RKO (cell line): ENCODE data around the gene ABCC3.
A peak's percentile ranks its signal among the peaks of the same experiment; 100 is the strongest.

Experiments
- DNase-seq: peaks from one replicate; pipeline ENCODE4 v3.0.0-alpha.2; 2016; ENCODE audit warnings: low spot score

Gene ABCC3

DNA sequence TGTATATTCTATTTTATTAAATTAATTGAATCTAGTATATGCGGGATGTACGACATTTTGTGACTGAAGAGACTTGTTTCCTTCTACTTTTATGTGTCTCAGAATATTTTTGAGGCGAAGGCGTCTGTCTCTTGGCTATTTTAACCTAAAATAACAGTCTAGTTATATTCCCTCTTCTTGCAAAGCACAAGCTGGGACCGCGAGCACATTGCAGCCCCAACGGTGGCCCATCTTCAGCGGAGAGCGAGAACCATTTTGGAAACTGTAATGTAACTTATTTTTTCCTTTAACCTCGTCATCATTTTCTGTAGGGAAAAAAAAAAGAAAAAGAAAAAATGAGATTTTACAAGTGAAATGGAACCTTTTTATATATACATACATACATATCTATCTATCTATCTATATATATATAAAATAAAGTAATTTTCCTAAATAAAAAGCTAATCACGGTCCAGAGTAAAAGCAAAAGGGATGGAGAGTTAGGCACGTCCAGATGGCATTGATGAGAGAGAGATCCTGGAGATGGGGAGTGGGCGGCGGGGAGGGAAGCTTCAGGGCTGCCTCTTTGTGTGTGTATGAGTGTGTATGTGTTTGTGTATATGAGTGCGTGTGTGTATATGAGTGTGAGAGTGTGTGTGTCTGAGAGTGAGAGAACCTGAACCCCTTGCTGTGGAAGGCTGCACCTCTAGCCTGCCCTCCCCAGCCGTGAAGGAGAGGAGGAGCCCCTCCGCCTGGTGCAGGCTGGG, 7.5 kb upstream of the ABCC3 start:
- no peak for DNase-seq

DNA sequence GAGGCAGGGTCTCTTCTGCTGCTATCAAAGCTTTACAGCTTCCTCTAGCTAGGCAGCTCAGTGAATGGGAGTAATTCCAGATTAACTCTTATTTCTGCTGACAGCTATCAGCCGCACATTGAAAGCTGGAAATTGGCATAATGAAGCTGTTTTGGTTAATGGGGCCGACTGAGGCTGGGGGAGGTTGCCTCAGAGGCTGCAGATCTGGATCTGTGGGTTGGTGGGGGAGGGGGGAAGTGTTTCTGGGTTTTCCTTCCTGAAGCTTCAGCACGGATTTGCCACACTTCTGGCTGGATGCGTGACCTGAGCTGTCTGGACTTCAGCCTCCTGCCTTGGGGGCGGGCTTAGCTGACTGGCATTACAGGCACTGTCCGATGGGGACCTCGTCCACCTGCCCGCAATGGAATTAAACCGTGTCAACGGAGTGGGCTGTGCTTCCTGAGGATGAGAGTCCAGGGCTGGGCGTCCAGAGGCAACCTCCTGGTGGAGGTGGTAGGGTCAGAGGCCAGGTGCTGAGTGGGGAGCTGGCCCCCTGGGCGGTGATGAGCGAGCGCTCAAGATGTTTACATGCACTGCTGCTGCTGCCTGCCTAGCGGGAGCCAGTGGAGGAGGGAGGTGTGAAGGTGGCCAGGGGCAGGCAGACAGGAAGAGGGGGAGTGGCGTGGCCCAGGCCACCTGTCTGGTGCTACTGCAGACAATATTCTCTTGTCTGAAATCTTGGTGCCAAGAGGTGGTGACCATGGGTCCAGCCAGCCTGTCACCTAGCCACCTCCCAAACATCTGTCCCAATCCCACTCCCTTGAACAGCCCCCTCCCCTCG, 6.7 kb upstream of the ABCC3 start:
- DNase-seq: no peak

DNA sequence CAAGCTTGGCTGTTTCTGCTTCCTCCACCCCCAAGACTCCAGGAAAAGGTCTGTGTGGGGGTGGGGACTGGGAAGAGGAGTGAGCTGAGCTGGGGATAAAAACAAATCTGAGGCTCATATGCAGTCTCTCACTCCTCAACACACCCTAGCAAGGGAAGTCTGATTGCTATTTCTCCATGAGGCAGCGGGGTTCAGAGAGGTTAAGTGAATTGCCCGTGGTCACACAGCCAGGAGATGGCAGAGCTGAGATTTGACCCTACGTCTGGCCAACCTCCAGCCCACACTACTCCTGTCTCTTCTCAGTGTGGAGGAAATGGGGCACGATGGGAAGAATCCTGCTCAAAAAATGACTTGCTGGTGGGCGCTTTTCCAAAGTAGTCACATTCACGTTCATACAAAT, 4.8 kb upstream of the ABCC3 start:
- DNase-seq: no peak

DNA sequence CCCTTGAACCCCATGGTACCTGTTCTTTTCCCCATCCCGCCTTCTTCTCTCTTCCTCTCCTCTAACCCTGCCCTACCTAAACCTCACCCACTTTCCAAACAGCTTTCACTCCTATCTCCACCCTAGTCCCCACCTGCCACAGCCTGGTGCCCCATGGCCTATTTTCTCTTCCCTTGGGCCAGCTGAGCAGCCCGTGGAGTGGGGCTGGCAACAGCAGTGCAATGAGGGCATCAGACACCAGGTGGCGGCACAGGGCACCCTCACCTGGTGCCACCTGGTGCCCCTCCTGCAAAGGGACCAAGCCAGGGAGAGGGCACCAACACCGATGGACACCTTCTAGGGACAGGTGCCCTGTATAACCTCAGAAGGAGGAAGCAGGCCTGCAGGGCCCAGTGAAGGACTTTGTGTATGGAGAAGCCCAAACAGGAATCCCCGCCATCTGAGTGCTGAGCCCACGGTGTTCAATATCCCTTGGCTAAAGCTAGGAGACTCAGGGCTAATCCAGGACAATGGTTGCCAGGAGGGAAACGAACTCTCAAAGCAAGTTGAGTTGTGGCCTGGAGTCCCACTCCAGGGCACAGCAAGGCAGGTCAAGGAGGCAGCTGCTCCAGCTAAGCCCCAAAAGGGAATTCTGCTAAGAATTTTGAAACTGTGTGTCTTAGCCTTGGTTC, 4.0 kb upstream of the ABCC3 start:
- no peak for DNase-seq

DNA sequence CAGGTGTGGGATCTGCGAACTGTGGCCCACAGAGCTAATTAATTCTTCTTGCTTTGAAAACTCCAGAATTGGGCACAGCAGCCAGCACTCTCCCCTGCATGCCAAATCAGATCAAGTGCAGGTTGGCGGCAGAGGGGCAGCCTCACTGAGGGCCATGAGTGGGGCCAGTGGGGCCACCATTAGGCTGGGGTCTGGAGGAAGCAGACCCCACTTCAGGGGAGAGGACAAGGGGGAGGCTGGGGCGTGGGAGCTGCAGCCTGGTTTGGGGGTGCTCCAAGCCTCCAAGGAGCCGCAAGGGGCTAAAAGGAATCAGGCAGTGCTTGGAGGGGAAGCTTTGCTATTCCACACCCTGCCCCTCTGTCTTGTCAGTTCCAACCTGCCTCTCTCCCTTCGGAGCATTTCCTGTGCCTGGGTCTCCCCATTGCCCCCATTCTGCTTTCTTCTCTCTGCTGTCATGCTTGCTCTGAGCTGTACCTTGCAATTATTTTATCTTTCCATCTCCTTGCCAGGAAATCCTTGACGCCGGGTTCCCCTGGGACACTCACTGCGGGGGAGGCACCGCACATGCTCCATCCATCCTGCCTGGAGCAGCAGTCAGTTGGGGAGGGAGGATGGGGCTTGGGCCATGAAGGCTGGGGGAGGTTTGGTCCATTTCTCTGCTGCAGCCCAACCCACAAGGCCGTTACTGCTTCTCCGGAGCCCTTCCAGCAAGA, 3.3 kb upstream of the ABCC3 start:
- no peak for DNase-seq

DNA sequence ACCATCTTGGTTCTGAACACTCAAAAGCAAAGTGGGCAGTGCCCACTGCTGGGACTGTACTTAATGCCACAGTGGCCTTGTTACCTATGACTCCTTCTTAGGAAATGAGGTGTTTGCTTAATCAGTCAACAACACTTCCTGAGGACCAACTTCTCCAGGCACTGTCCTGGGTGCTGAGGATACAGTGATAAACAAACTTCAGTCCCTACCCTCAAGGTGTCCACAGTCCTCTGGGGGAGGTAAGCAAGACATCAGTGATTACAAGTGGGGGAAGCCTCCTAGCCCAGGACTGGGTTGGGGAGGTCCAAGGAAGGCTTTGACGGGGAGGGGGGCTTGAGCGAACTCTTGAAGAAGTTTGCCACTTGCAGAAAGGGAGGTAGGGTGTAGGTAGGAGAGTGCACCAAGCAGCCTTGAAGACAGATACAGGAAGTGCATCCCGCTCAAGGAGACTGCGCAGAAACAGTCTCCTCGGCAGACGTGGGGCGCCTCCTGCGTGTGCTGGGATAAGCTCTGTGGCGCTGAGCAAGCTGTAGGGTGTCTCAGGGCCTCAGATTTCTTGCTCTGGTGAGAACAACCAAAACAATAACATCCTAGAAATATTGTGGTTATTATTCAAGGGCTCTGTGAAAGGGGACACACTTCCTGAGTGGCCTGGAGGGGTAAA, 2.6 kb upstream of the ABCC3 start:
- DNase-seq: no peak

DNA sequence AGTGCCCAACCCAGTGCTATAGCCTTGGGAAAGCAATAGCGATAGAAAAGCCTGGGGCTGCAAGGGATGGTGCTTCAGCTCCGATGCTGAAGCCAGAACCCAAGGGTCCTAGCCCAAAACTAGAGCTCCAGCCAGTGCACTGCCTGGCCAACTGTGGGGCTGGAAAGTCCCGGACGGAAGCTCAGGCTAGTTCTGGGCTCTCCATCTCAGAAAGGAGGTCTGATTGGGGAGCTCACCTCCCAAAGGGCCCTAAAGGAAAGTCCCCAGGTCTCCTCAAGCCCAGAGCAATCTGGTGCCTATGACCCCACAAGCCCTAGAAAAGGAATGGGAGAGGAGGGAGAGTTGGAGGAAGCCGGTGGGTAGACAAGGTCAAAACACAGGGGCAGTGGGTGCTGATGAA, 2.0 kb upstream of the ABCC3 start:
- no peak for DNase-seq

DNA sequence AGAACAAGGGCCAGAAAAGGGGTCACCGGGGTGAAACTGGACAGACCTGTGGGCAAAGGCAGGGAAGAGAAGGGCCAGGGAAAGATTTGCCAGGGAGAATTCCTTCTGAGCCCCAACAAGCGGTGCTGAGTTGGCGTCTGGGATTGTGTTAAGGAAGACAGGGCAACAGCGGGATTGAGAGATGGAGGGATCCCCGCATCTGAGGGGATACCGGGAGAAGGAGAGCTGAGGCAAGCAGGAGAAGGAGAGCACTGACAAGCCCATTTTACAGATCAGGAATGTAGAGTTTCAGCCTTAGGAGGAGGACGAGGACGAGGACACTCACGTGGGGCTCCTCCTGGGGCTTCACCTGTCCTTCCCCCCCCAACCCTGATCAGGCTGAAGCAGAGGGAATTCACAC, 998 bp upstream of the ABCC3 start:
- no peak for DNase-seq

DNA sequence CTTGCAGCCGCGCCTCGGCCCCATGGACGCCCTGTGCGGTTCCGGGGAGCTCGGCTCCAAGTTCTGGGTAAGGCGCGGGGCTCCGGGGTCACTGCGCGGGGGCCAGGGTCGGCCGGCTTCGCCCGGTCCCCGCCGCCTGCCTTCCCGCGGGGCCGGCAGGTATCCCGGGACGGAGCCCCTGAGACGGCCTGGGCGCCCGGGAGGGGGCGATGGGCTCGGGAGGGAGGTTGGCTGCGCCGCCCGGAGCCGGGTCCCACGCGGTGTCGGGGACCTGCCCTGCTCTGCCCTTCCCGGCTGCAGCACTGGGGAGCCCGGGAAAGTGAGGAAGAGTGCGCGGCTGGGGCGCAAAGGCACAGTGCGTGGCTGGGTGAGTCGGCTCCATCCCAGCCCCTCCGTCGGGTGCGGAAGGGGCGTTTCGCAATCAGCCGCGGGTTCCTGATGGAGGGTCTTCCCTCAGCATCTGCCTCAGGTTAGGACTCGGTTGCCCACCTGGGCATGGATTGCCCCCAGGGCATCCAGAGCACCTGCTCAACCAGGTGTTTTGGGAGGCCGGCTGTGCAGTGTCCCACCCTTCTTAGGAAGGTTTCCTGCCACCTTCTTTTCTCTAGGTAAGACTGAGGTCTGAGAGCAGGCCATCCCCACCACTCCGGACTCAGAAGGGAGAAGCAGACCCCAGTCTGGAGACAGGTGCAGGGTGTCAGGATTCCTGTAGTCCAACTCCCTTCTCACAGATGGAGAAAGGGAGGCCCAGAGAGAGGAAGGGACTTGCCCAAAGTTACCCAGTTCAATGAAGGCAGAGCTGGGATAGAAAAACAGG, 442 bp downstream of the ABCC3 start:
- DNase-seq: no peak

DNA sequence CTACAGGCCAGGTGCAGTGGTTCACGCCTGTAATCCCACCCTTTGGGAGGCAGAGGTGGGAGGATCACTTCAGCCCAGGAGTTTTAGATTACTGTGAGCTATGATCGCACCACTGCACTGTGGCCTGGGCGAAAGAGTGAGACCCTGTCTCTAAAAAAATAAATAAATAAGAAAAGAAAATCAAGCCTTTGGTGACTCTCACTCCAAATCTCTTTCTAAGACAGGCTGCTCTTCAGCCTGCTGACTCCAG, 976 bp downstream of the ABCC3 start:
- DNase-seq: no peak

DNA sequence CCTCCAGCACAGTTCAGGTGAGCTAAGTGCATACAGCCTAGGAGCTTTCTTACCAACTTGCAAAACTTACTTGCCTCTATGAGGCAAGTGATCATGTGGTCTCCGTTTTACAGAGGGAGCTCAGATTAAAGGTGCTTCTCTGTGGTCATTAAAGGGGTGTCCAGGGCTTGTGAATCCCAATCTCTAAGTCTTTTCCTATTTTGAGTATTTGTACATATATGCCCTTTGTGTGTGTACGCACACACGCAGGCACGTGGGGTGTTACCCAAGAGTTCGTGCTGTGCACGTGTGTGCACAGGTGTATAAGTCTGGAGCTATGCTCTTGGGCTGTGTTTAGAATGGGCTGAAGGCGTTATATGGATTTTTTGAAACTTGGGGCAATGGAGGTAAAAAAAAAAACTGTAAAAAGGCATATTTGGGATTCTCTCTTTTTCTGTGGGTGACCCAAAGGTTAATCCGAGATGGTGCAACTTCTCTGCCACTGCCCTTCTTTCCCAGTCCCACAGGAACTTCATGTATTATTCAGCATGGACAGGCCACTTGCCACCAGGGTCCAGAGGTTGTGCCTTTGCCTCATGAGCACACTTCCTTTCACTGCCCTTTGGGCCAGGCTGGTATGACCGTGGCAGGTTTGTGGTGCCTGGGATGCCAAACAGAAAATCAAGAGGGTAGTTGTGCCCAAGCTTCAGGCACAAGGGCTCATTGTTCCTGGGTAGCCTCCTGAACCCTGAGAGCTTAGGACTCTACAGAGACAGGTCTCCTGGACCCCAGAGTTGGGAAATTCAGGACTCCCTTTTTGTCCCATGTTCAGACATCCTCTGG, 1.5 kb downstream of the ABCC3 start:
- DNase-seq: no peak

DNA sequence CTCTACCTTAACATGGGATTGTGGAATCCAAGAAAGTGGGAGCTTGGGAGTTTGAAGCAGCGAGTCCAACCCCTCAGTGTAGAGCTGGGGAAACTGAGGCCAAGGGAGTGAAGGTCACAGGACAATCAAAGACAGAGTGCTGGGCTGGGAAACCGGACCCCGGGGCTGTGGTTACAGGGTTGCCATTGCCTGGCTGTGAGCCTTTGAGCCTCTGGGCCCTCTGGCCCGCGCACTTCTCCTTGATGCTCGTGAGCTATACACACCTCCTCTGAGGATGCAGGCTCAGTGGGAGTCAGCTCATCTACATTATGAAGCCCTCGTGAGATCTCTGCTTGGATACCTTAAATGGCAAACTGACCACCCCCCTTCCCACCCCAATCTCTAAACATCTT, 2.1 kb downstream of the ABCC3 start:
- no peak for DNase-seq

DNA sequence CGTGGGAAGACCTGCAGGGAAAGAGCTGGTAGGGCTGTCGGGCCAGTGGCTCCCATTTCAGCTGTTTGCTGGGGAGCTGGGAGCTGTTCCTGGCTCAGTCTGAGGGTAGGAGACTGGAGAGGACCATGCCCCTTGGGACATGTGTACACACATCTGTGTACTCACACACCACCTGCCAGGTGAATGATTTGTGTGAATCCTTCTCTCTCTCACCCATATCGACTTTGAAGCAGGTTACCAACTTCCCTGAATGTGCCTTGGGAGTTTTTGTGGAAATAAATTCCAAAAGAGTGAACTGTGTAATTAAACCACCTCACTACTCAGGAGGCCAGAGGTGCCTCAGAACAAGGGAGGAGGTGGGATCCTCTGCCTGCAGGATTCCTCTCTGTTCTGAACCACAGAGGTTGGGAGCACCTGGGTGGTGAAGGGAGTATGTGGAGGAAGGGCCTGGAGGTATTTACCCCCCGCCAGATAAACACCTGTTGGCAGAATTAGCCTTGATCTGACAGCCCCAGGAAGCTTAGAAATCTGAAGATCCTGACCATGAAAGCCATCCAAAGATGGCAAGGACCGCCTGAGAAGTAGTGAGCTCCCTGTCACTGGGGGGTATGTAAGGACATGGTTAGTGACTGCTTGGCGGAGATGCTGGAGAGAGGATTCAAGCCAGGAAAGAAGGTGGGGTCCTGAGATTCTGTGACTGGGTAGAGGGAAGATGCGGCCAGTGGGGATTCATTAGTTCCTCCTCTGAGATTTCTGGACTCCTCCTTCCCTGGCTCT, 3.3 kb downstream of the ABCC3 start:
- no peak for DNase-seq

DNA sequence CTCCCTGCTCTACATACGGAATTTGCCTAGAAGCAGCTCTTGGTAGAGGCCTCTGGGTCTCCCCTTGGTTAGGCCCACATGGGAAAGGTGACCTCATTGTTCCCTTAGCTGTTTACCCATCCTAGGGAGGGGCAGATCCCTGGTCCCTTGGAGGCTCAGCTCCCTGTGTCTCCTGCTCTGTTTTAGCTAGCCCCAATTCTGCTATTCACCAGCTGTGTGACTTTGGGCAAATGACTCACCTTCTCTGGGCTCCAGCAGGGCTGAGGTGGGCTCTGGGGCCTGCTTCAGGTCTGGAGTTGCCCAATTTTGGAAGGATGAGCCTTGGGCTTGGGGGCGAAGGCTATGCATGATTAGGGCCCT, 3.9 kb downstream of the ABCC3 start:
- DNase-seq: peak; percentile 39

DNA sequence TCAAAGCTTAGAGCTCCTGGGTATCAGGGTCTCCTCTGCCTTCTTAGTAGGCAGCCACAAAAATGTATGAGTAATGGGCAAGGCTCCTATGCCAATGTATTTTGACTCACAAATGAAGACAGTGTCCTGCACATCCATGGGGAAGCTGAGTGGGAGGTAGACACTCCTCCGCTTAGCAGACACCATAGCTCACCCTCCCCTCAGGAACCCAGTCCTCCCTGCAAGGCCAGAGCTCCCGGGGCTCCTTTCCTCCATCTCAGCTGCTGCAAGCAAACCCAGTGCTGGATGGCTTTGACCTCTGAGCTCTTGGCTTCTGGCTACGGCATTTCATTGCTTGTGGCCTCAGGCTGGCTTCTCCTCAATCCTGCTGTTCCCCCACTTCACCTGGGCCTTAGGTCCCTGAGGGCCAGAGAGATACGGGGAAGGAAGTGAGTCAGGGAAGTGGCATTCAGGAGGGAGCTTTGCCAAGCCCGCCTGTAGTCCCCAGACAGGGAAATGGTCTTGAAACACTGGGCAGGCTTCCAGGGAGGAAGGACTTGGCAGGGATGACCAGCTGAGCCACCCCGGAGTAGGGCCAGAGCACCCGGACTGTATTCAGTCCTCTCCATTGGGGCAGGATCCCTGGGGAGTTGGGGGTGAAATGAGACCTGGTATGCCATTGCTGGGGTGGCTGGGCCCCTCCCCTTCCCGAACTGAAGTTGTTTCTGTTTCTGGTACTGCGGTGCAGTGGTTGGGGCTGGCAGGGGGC, 4.5 kb downstream of the ABCC3 start:
- DNase-seq: peak; percentile 92

DNA sequence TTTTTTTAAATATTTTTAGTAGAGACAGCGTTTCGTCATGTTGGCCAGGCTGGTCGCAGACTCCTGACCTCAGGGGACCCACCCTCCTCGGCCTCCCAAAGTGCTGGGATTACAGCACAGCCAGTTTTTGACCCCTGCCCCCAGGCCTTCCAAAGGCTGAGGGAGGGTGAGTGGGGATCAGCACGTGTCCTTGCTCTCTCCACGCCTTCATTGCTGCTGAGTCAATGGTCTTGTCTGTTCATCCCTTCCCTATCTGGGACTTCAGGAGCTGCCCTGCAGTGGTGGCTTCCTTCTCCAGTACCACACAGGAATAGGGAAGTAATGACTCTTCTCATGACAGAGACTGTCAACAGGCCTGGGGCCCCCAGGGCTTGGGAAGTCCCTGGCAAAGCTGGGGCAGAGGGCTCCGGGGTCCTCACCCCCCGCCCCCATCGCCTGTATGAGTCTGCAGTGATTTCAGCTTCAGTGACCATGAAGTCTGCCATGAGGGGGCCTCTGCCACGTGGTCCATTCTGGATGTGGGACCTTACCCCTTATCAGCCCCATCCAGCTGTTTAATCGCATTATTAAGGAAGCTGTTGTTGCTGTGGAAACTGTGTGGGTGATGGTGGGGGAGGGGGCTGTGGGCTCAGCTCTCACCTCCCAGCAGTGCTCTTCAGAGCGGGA, 6.1 kb downstream of the ABCC3 start:
- no peak for DNase-seq

DNA sequence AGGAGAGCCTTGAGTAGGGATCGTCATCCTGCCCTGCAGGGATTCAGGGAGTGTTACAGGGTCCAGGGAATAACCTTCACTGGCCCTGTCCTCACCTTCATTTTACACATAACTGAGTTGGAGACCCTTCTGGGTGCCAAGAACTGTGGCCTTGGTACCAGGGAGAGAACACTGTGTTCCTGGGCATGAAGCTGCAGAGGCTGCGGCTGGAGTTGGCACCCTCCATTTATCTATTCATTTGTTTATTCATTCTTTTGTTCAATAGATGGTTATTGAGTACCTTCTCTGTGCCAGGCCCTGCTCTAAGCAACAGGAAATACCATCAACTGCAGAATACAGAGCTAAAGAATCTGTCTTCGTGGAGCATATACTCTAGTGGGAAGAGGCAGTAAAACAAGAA, 6.7 kb downstream of the ABCC3 start:
- no peak for DNase-seq

DNA sequence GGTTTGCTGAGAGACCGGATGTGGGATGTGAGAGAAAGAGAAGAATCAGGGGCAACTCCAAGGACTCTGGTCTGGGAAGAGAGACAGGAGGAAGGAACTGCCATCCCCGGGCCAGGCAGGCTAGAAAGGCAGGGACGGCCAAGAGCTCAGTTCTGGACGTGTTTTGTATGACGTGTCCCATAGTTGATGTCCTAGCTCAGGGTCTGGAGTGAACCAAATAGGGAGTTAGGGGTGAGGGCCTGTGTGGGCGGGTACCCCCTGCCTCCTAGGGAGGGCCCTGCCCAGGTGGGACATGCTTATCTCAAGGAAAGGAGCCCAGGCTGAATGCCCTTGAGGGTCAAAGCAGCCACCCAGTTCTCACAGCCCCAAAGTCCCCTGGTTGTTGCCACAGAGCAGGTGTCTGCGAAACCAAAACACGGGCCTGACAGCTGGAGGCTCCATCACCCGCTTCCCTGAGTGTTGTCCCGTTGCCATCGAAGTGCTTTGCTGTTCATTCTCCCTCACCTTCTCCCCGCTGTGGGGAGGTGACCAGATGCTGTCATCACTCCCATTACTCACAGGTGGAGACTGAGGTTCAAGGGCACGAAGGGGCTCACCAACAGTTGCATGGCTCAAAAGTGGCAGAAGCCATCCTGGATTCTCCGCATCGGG, 7.5 kb downstream of the ABCC3 start:
- DNase-seq: no peak
